Measurements from ENCODE around the gene POU4F3.

DNA sequence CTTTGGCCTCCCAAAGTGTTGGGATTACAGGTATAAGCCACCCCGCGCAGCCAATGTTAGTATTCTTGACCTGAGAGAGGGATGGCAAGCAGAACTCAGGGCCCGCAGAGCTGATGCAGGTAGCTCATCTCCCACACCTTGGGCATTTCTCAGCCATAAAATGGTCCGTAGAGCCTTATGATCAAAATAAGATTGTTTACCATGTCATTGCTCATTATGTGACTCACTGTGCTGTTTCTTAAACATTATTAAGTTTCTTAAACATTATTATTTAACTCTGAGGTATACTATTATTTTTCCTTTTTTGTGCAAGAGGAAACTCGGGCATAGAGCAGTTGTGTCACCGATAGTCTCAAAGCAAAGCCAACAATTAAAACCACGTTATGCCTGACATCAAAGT lies 42.4 kb upstream of the POU4F3 start:
- TF ChIP-seq, protein P1, sequence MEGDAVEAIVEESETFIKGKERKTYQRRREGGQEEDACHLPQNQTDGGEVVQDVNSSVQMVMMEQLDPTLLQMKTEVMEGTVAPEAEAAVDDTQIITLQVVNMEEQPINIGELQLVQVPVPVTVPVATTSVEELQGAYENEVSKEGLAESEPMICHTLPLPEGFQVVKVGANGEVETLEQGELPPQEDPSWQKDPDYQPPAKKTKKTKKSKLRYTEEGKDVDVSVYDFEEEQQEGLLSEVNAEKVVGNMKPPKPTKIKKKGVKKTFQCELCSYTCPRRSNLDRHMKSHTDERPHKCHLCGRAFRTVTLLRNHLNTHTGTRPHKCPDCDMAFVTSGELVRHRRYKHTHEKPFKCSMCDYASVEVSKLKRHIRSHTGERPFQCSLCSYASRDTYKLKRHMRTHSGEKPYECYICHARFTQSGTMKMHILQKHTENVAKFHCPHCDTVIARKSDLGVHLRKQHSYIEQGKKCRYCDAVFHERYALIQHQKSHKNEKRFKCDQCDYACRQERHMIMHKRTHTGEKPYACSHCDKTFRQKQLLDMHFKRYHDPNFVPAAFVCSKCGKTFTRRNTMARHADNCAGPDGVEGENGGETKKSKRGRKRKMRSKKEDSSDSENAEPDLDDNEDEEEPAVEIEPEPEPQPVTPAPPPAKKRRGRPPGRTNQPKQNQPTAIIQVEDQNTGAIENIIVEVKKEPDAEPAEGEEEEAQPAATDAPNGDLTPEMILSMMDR (IDR thresholded peaks at IDR 0.05; ENCODE audit: control extremely low read depth in 1 of 3, insufficient read depth in 1 of 3, low read depth in 1 of 3, low read length in 3 of 3), result no peak
- TF ChIP-seq EZH2 (IDR thresholded peaks at IDR 0.05; ENCODE audit: low read depth, low read length, severe bottlenecking), result no peak
- TF ChIP-seq GTF2F1 (IDR thresholded peaks at IDR 0.05; ENCODE audit: borderline replicate concordance, low read depth, low read length), result no peak
- TF ChIP-seq, protein P2, sequence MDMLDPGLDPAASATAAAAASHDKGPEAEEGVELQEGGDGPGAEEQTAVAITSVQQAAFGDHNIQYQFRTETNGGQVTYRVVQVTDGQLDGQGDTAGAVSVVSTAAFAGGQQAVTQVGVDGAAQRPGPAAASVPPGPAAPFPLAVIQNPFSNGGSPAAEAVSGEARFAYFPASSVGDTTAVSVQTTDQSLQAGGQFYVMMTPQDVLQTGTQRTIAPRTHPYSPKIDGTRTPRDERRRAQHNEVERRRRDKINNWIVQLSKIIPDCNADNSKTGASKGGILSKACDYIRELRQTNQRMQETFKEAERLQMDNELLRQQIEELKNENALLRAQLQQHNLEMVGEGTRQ (IDR thresholded peaks at IDR 0.05; ENCODE audit: low read length), result no peak
- TF ChIP-seq, protein P3, sequence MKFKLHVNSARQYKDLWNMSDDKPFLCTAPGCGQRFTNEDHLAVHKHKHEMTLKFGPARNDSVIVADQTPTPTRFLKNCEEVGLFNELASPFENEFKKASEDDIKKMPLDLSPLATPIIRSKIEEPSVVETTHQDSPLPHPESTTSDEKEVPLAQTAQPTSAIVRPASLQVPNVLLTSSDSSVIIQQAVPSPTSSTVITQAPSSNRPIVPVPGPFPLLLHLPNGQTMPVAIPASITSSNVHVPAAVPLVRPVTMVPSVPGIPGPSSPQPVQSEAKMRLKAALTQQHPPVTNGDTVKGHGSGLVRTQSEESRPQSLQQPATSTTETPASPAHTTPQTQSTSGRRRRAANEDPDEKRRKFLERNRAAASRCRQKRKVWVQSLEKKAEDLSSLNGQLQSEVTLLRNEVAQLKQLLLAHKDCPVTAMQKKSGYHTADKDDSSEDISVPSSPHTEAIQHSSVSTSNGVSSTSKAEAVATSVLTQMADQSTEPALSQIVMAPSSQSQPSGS (IDR thresholded peaks at IDR 0.05; ENCODE audit: low read length), result no peak
- no peak for TF ChIP-seq RBBP5 (IDR thresholded peaks at IDR 0.05; ENCODE audit: borderline replicate concordance, low read depth, low read length)
- TF ChIP-seq PHF8 (conservative IDR thresholded peaks at IDR 0.05; ENCODE audit: low read depth, low read length), result no peak
- no peak for TF ChIP-seq MAFK (IDR thresholded peaks at IDR 0.05; ENCODE audit: low read depth, low read length)
- no peak for TF ChIP-seq TCF12 (IDR thresholded peaks at IDR 0.05; ENCODE audit: low read depth, low read length)
- TF ChIP-seq POLR2A (IDR thresholded peaks at IDR 0.05; ENCODE audit: control extremely low read depth in 1 of 2, low read depth in 2 of 2, low read length in 2 of 2), result no peak
- no peak for TF ChIP-seq RAD21 (IDR thresholded peaks at IDR 0.05 in 1 of 2, conservative IDR thresholded peaks at IDR 0.05 in 1 of 2; ENCODE audit: low read depth in 2 of 2, low read length in 2 of 2)
- no peak for TF ChIP-seq TAF1 (IDR thresholded peaks at IDR 0.05; ENCODE audit: low read depth, low read length)
- TF ChIP-seq CHD2 (IDR thresholded peaks at IDR 0.05; ENCODE audit: low read length), result no peak
- no peak for TF ChIP-seq HDAC2 (IDR thresholded peaks at IDR 0.05; ENCODE audit: borderline replicate concordance in 1 of 2, low read depth in 2 of 2, low read length in 2 of 2)

All from H1 (cell line).